GM21447 (cell line): ENCODE measurements around the gene MYO19.
A peak's percentile ranks its signal among the peaks of the same experiment; 100 is the strongest.
"Not testable (repeated sequence)": the region's sequence is repeated elsewhere in the genome, so short reads cannot be mapped to it uniquely, and the experiment has no call there.

Experiments
- ATAC-seq: cut with Tn5 transposase; IDR thresholded peaks from one replicate; pipeline ENCODE4 v1.9.1; 2021; ENCODE audit not compliant: unreplicated experiment

The MYO19 gene

DNA sequence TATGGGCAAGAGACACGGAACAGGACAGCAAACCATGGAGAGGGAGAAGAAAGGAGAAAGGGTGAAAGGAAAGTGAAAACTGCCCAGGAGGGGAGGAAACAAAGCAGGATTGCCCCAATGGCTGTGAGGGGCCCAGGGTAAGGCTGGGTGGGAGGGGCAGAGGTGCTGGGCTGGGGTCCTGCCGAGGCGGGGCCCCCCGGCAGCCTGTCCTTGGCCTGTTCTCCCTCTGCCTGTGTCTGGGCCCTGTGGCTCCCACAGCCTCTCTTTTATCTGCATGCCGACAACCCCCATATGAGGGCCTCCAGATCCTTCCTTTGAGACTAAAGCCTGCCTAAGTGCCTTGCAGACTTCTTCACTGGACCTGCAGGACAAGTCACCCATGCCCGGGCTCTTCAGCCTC, 32.7 kb downstream of the MYO19 start:
- ATAC-seq, result no peak

DNA sequence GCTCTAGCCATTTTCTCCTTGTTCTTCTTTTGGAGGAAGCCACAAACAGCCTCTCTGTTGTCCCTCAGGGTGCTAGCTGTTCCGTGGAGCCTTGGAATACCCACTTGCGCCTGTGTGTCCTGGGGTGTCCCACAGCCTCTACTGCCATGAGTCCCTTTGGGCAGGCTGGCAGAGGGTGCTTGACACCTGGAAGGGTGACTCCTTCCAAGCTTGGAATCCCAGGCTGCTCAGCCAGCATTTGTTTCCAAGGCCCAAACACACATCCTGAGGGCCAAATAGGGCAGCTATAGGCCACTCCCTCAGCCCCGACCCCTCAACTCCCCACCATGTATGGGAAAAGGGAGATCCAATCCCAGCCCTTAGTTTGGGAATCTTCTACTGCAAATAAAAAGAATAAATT, 33.3 kb downstream of the MYO19 start:
- ATAC-seq, result no peak

DNA sequence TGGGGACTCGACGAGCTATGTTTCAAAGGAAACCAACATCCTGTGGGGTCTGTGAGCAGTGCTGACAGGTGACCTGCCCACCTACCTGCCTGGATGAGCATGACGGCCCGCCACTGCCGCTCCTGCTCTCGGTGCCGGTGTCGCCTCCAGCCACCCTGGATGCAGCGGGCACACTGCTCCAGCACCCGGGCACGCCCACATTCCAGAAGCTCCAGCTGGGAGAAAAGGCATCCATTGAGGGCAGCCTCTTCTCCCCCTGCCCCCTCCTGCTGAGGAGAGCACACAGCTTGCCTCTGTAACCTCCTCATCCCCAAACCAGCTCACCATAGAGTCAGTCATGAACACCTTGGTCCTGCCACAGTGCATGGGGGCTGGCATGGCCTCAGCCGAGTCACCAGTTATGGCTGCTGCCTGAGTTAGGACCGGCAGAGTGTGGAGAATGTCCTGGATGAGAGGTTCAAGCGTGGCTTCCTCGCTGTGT, 33.9 kb downstream of the MYO19 start:
- ATAC-seq, result no peak

DNA sequence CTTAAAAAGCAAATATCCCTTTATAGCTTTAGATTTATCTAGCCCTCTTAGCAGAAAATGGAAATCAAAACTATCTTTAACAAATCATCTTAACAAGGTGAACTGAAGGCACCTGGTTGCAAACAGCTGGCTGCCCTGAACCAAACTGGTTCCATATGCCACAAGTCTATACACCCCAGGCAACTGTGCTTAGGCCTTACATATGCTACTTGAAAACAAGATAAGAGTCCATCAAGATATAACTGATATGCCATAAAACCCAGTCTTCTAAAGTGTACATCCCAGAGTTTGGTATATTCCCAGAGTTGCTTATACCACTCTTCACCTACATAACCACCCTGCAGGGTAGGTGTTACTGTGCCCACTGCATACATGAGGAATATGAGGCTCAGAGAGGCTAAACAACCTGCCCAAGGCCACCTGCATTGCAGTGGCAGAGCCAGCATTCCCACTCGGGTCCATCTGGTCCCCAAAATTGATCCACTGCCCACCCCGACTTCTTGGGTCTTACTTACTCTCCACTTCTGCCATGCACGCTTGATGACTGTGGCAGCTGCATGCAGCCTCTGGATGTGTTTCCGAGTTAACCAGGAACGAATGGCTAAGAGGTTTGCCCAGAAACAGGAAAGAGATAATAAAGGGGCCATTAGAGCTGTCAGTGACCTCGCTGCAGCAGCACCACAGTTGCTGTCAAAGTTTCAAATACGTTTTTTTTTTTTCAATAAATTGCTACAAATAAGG, 35.9 kb downstream of the MYO19 start:
- ATAC-seq, result no peak

DNA sequence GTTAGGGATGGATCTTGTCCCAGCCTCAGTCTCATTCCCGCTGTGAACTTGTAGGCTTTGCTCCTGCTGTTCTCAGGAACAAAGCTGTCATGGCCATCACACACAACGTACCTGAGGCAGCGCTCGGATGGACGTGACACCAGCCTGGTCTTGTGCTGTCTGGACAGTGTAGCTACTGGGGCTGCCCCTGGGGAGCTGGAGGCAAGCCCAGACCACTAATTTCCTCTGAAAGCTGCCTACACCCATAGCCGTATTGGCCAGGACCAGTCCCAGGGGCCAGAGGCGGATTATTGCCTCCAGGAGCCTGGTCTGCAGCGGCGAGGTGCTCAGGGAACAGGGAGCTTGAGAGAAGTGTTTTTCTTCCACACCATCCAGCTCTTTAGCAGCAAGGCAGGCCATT, 36.5 kb downstream of the MYO19 start:
- no peak for ATAC-seq

DNA sequence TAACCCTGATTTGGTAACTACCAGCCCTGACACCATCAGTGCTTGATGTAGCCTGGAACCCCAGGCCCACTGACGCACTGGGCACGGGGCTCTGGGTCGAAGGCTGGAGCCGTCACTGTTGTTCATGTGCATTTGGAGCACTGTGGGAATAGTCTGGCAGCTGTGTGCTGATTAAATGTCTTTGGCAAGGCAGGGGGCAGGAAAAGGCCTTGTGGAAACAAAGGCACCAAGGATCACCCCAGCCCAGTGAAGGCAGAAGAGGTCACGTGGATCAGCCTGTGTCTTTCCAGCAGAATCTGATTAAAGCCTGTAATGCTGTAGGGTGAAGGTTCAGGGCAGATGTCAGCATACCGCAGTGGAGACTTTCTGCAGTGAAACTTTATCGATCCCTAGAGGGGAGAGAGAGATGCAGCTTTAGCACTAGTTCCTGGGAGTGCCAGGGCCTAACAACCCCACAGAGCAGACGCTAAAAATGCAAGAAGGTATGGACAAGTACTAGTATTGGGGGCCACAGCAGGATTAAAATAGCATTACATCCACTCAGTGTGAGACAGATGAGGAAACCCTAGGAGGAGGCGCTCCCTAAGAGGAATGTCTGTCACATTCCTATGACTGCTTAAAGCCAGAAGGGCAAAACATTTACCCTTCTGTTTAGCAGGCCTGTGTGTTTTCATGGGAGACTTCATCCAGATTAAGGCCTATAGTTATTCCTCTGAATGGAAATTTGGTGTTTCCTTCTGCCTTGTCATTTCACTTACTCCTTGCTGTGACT, 38.5 kb downstream of the MYO19 start:
- ATAC-seq, result no peak

DNA sequence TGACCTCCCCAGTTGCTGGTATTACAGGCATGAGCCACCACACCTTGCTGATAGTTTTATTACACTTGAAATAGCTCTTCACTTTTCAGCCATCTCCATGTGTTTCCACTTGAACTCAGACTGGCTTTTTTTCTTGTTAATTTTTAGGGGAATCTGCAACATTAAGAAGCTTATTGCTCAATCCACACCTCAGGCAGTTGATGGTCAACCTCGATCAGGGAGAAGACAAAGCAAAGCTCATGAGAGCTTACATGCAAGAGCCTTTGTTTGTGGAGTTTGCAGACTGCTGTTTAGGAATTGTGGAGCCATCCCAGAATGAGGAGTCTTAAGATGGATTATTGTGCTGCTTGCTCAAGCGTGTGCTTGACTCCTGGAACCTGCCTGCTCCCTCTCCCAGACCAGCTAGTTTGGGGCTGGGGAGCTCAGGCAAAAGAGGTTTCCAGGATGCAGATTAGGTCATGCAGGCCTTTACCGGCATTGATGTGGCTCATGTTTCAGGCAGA, 39.5 kb downstream of the MYO19 start:
- ATAC-seq, result no peak

DNA sequence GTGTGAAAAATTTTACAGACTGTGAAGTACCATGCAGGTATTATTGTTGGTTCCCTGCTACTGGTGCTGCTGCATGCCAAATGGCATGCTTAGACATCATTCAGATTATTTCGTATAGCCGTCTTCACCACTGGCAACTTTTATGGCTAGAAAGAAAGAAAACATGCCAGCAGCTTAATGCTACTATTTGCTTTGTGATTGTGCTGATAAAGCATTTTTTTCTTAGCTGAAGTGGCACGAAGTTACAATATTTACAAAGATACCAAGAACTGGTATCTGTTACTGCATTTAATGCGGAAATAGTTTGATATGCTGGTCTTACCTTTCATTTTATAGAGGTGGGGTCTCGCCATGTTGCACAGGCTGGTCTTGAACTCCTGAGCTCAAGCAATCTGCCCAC, 40.0 kb downstream of the MYO19 start:
- no peak for ATAC-seq

DNA sequence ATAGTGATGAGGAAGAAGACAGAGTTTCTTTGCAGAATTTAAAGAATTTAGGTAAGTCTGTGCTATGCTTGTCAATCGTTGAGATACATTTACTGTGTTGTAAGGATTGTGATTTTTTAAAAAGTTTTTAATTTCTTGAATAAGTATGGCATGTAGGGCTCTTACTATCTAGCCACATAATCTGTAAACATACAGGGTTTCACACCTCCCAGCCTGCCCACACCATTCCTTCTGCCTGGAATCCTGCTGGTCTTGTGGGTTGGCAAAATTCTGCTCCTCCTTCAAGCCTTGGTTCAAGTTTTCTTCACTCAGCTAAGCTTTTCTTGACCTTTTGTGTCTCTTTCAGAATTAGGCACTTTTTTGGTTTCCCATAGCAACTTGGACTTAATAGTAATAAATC, 40.7 kb downstream of the MYO19 start:
- ATAC-seq, result no peak

DNA sequence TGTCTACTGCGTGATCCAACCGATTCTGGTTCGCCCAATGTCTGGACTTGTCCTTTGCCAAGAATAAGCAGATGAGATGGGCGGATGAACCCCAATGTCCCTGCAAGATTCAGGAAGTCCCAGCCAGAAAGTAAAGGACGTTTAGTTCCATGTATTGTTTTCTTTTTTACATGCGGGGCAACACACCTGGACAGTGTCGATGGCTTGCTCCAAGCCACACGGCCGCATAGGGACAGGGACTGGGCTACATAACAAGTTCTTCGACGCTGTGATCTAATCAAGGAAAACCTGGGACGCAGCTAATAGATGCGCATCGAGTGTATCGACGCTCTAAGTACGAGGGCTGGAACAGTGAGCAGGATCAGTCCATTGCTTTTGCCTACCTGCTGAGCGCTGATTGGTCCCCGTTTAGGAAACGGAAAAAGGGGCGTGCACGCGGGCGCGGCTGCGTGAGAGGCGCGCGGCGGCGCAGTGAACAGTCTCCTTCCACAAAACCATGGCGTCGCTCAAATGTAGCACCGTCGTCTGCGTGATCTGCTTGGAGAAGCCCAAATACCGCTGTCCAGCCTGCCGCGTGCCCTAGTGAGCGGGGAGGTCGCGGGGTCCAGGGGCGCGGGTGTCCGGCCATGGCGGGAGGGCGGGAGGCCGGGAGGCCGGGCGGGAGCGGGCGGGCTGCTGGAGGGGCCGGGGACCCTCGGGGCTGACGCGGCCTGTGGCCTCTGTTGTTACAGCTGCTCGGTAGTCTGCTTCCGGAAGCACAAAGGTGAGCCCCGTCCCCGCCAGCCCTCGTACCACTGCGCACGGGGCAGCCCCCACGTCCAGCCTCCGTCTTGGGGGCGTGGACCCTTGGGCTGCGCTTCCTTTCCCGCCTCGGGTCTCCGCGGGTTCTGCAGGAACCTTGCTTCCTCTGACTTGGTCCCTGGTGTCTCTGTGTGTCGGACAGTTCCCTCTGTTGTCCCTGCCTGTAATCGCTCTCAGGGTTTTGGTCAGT, 48.2 kb downstream of the MYO19 start, which contains the start of gene ZNHIT3:
Gene ZNHIT3, plus strand, starts transcription at position 478 of the 991 bp plus-strand sequence. Its CDS starts 19 bp downstream, at position 497.
- peak; percentile 83 for ATAC-seq

DNA sequence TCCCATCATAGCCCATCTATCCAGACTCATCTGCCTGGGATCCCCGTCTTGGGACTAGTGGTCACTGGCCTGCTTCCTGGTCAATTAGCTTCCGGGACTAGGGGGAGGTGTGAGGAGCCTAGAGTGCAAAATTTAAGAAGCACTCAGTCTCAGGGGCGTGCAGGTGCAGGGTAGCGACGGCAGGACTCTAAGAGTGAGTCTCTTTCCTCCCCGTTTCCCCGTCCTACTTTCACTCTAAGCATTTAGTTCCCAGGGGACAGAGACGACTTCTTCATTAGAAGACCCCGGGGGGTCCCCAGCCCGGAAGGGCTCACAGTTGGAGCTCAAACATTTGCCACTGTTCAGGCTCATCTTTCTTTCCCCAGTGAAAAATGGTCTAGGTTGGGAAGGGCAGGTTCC, 48.9 kb downstream of the MYO19 start:
- peak; percentile 13 for ATAC-seq

DNA sequence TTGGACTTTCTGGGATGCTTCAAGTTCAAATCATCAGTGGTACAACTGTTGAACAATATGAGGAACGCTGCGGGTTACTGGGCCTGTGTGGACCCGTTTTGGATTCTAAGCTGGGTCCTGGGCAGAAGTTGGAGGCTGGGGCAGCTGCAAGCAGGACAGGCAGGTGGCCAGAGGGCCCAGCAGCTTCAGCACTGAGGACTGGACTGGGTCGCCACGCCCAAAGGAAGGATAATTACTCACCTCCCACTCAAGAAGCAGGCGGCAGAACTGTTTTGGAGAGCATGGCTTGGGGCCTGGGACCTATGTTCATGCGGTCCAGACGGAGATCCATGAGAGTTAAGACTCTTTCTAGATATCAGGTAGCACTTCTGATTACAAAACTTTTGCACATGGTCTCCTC, 49.6 kb downstream of the MYO19 start:
- no peak for ATAC-seq

DNA sequence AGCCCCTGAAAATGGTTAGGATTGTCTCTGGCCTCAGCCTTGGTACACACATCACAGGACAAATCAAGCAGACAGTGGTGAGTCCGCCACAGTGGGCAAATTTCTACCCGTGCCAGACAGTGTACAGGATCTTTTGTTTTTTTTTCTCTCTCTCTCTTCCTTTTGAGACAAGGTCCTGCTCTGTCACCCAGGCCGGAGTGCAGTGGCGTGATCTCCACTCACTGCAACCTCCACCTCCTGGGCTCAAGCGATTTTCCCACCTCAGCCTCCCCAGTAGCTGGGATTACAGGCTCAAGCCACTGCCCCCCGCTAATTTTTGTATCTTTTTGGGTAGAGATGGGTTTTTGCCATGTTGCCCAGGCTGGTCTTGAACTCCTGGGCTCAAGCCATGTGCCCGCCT, 50.6 kb downstream of the MYO19 start:
- ATAC-seq, result not testable (repeated sequence)

DNA sequence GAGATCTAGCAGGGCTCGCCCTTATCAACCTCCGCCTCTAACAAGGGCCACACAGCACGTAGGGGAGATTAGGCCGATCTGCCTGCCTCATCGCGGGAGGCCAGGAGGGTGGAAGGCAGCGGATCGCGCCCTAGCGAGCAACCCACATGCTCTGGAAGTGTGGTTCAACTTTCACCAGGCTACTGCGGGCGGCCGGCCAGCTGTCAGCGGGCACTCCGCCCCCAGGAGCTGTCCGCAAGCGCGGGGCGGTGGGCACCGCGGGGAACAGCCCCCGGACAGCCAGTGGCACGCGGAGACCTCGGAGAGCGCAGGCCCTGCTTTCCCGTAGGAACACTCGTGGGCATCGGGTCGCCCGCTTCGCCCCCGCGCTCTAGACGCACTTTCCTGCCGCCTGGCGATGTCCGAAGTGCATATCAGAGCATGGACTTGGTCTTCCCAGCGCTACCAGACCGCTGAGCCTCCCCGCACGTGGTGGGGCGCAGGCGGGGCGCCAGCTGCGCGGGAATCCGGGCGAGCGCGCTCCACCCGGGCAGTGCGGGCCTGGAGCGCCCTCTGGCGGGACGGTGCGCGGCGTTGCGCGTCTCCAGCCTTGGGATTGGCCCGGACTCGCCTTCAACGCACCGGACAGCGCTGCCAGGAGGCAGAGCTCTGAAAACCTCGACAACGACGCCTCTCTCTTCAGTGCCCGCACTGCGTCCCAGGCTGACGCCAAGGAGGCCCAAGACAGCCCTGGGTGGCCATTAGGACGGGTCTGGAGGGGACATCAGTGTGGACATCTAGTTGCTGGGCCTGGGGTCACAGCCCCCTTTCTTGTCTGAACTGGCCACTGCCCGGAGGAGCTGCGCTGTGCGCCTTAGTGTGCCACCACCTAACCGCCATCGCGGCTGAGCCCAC, 51.8 kb downstream of the MYO19 start:
- no peak for ATAC-seq

DNA sequence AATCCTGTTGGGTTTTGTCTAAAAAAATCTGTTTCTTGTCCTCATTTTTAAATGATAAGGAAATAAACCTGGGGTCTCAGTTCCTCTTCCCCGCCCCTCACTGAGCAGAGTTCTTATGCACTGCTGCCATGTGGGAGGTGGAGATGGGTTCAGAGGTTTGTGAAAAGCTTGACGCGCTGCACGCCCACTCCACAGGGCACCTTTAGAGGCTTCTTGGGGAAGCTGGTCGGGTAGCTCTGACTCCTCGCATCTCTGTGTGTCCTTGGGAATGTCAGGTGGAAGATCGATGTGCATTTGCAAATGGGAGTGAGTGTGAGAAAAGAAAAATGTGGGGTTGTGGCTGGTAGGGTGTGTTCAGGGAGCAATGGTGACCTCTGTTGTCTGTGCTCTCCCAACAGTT, 52.8 kb downstream of the MYO19 start:
- ATAC-seq, result no peak

DNA sequence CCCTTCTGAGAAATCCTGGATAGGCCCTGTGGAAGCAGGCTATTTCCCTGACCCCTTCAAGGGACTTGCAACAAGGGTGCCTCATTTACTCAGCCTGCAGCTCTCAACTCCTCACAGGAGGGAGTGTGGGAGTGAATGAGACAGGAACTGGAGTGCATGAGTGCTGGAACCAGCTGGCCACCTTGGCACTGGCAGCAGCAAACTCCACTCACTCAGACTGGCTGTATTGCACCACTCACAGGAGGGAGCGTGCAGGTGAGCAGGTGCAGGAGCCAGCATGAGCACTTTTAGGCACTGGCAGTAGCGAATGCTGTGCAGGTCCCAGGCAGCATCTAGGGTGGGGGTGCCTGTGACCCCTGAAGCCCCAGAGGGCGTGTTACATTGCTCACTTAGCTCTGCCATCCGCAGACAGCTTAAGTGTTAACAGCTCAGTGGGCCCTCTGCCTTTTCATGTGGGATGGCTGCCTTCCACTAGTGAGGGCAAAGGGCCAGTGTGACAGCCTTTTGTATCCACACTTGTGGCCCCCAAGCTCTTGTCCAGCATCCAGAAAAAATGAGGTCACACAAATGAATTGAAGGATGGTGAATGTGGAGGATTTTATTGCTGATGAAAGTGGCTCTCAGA, 59.2 kb downstream of the MYO19 start:
- ATAC-seq, result no peak

DNA sequence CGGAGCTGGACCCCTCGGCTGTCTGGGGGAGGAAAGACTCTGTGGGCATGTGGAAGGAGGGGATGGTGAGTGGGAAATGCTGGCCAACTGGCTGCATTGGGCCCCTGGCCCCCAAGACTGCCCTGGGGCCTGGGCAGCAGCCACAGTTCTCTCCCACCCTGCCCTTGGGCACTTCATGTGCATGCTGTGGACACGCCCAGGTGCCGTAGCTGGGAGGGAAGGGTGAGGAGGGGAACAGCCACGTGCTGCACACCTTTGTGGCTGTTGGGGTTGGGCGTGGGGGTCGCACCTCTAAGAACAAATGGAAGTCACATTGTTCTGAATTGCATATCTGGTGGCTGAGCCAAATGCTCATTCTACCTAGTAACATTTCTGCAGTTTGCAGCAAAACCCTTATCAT, 60.1 kb downstream of the MYO19 start:
- ATAC-seq, result no peak

DNA sequence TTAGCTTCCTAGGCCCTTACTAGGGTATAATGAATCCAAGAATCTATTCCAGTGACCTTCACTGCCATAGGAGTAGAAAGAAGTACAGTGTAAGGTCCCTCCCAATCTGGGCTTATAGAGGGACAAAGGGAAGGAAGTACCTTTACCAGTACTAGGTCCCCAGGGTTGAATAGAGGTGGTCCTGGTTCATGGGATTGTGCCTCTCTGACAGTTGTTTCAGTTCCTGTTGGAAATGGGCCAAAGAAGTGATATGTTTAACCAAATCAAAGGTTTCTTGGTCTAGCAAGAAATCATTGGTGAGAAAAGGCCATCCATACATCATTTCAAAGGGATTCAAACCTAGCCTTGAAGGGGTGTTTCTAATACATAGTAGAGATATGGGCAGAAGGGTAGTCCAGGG, 64.2 kb downstream of the MYO19 start:
- no peak for ATAC-seq

DNA sequence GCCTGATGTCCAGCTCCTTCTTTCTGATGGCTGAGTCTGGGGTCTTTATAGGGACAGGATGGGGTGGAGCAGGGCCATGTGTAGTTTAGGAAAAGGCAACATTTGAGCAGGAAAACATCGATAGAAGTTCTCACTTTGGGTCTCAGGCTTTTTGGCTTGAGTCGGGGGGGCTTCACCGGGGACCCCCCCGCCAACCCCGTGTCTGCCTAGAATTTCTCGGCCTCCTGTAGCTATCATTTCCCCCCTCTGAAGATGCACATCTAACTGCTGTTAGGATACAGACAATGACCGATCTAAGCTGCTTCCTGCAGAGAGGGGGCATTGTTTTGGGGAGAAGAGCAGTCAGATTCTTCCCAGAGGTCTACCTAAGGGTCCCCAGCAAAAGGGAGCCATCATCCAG, 64.9 kb downstream of the MYO19 start:
- ATAC-seq, result no peak
